HTERT RPE-1 (cell line): ENCODE data around the gene PNPLA5.

ENCODE experiments used
- in situ Hi-C: fragments of 300-500 bp; cut with MboI; formaldehyde crosslinking; loops from 4 replicates; pipeline ENCODE4 v1.14.3; 2020; ENCODE audit warnings: low sequenced_read_pairs

Gene PNPLA5

GRCh38 chr22:43855431-43855830 lies 36.4 kb downstream of the PNPLA5 start:
- in situ Hi-C loops = no loop called here

GRCh38 chr22:43854786-43855271 lies 37.0 kb downstream of the PNPLA5 start:
- in situ Hi-C loops = no loop called here

- in situ Hi-C loops = no loop called here
These were observed 37.6 kb downstream of the PNPLA5 start for GRCh38 chr22:43854121-43854785.

- in situ Hi-C loops = no loop called here
These were observed 38.4 kb downstream of the PNPLA5 start for GRCh38 chr22:43853328-43853931.

GRCh38 chr22:43852573-43853327 lies 39.1 kb downstream of the PNPLA5 start:
- in situ Hi-C loops = no loop called here

GRCh38 chr22:43851979-43852307 lies 39.9 kb downstream of the PNPLA5 start:
- in situ Hi-C loops = no loop called here

- in situ Hi-C loops = no loop called here
These were observed 40.5 kb downstream of the PNPLA5 start for GRCh38 chr22:43851058-43851978.

GRCh38 chr22:43850529-43850928 lies 41.3 kb downstream of the PNPLA5 start:
- in situ Hi-C loops = no loop called here

- in situ Hi-C loops = no loop called here
These were observed 42.1 kb downstream of the PNPLA5 start for GRCh38 chr22:43849731-43850130.

- in situ Hi-C loops = no loop called here
These were observed 43.2 kb downstream of the PNPLA5 start for GRCh38 chr22:43848366-43849171.

GRCh38 chr22:43847376-43848289 lies 44.2 kb downstream of the PNPLA5 start:
- in situ Hi-C loops = no loop called here

- in situ Hi-C loops = no loop called here
These were observed 44.8 kb downstream of the PNPLA5 start for GRCh38 chr22:43846966-43847365.

- in situ Hi-C loops = no loop called here
These were observed 45.8 kb downstream of the PNPLA5 start for GRCh38 chr22:43845981-43846380.

GRCh38 chr22:43844560-43845545 lies 47.0 kb downstream of the PNPLA5 start:
- in situ Hi-C loops = no loop called here

GRCh38 chr22:43843783-43844530 lies 47.9 kb downstream of the PNPLA5 start:
- in situ Hi-C loops = no loop called here

- in situ Hi-C loops = no loop called here
These were observed 50.1 kb downstream of the PNPLA5 start for GRCh38 chr22:43841742-43842141.

GRCh38 chr22:43840851-43841250 lies 51.0 kb downstream of the PNPLA5 start:
- in situ Hi-C loops = no loop called here
